HG03135 (cell line): ENCODE results near the gene PIK3R5.

ENCODE experiments used
- ATAC-seq: cut with Tn5 transposase; IDR thresholded peaks from one replicate; pipeline ENCODE4 v1.9.1; 2021; ENCODE audit warnings: mild to moderate bottlenecking, moderate library complexity; ENCODE audit not compliant: unreplicated experiment

Gene PIK3R5

GRCh38 chr17:8955021-8955959 is 10.2 kb downstream of the PIK3R5 start:
- ATAC-seq, result no peak

GRCh38 chr17:8954339-8954738 is 11.2 kb downstream of the PIK3R5 start:
- no peak for ATAC-seq

GRCh38 chr17:8953156-8953885 is 12.2 kb downstream of the PIK3R5 start:
- ATAC-seq, result no peak

- ATAC-seq, result no peak
Observed at GRCh38 chr17:8952191-8952590, 13.3 kb downstream of the PIK3R5 start.

- ATAC-seq, result no peak
Observed at GRCh38 chr17:8951206-8951605, 14.3 kb downstream of the PIK3R5 start.

GRCh38 chr17:8949061-8949661 is 16.3 kb downstream of the PIK3R5 start:
- ATAC-seq, result no peak

- ATAC-seq, result no peak
Observed at GRCh38 chr17:8948462-8948861, 17.0 kb downstream of the PIK3R5 start.

GRCh38 chr17:8947201-8947600 is 18.3 kb downstream of the PIK3R5 start:
- ATAC-seq, result no peak

- ATAC-seq, result no peak
Observed at GRCh38 chr17:8946476-8946875, 19.0 kb downstream of the PIK3R5 start.

- no peak for ATAC-seq
Observed at GRCh38 chr17:8946071-8946470, 19.4 kb downstream of the PIK3R5 start.

GRCh38 chr17:8944748-8945147 is 20.8 kb downstream of the PIK3R5 start:
- ATAC-seq, result no peak

GRCh38 chr17:8944083-8944482 is 21.4 kb downstream of the PIK3R5 start:
- no peak for ATAC-seq

GRCh38 chr17:8941980-8942622 is 23.4 kb downstream of the PIK3R5 start:
- ATAC-seq, result no peak

GRCh38 chr17:8941520-8941919 is 24.0 kb downstream of the PIK3R5 start:
- ATAC-seq, result peak; percentile 46

- ATAC-seq, result peak; percentile 24
Observed at GRCh38 chr17:8940866-8941471, 24.5 kb downstream of the PIK3R5 start.

GRCh38 chr17:8939496-8940334 is 25.8 kb downstream of the PIK3R5 start:
- ATAC-seq, result no peak

GRCh38 chr17:8938933-8939332 is 26.6 kb downstream of the PIK3R5 start:
- no peak for ATAC-seq

GRCh38 chr17:8935191-8935590 is 30.3 kb downstream of the PIK3R5 start:
- ATAC-seq, result no peak

- no peak for ATAC-seq
Observed at GRCh38 chr17:8934346-8934745, 31.2 kb downstream of the PIK3R5 start.

- no peak for ATAC-seq
Observed at GRCh38 chr17:8930649-8931048, 34.9 kb downstream of the PIK3R5 start.
